Measurements from ENCODE around the gene DEFB119. TPM values are rescaled to one million over a fixed set of nuclear protein-coding genes. Genes with fewer than 3 reads are reported as not detected.
"Not testable (repeated sequence)": the region's sequence is repeated elsewhere in the genome, so short reads cannot be mapped to it uniquely, and the experiment has no call there.

Gene DEFB119
- total RNA-seq, result not detected
- long read RNA-seq, result 0 reads

GRCh38 chr20:31390490-31390889 is at the start of gene DEFB119:
Gene DEFB119 (minus strand): TSS chr20:31390590. CDS start chr20:31390483, 107 bp downstream.
- DNase-seq, result no peak
- TF ChIP-seq CTCF (IDR thresholded peaks at IDR 0.05) (no peak), POLR2A (IDR thresholded peaks at IDR 0.05) (no peak)
- Histone ChIP-seq H3K4me1 (no peaks in the 10 kb centered on the region), H3K27me3 (no peaks in the 10 kb centered on the region), H3K36me3 (no peaks in the 10 kb centered on the region), H3K9me3 (no peaks in the 10 kb centered on the region), H3K27ac (no peak within 1 kb of the TSS), H3K4me3 (no peak within 1 kb of the TSS)
- intact Hi-C loops (cut with DNase I), result no loop called here
- no peak for ATAC-seq
- WGBS (ENCODE audit: insufficient coverage, low coverage, low lambda C conversion rate, missing lambda C conversion rate), result 29% methylated on average over 1 of the region's 1 CpG

- H3K27ac ChIP-seq, result no peak overlapping the region
- intact Hi-C loops (cut with DNase I), result no loop called here
- 46% methylated on average over 4 of the region's 4 CpGs for WGBS (ENCODE audit: insufficient coverage, low coverage, low lambda C conversion rate, missing lambda C conversion rate)
- ATAC-seq (no peak), DNase-seq (no peak)
- no peaks in the 10 kb centered on the region for H3K36me3 ChIP-seq
- no peaks in the 10 kb centered on the region for H3K27me3 ChIP-seq
- H3K9me3 ChIP-seq, result no peaks in the 10 kb centered on the region
- no peak overlapping the region for H3K4me3 ChIP-seq
- TF ChIP-seq POLR2A (IDR thresholded peaks at IDR 0.05), result no peak
- no peak for TF ChIP-seq CTCF (IDR thresholded peaks at IDR 0.05)
- no peaks in the 10 kb centered on the region for H3K4me1 ChIP-seq
Observed at GRCh38 chr20:31430568-31431115, 40.3 kb upstream of the DEFB119 start.

GRCh38 chr20:31427576-31427975 is 37.2 kb upstream of the DEFB119 start:
- 91% methylated on average over 4 of the region's 31 CpGs for WGBS (ENCODE audit: insufficient coverage, low coverage, low lambda C conversion rate, missing lambda C conversion rate)
- H3K27me3 ChIP-seq; H3K9me3 ChIP-seq; H3K27ac ChIP-seq; ATAC-seq; H3K4me3 ChIP-seq; H3K4me1 ChIP-seq; DNase-seq; intact Hi-C loops (cut with DNase I); H3K36me3 ChIP-seq: not testable (repeated sequence)

GRCh38 chr20:31426891-31427551 is 36.6 kb upstream of the DEFB119 start:
- DNase-seq, result not testable (repeated sequence)

GRCh38 chr20:31425797-31426196 is 35.4 kb upstream of the DEFB119 start:
- ATAC-seq (no peak), DNase-seq (no peak)
- Histone ChIP-seq H3K36me3 (no peaks in the 10 kb centered on the region), H3K4me3 (no peak overlapping the region), H3K9me3 (no peaks in the 10 kb centered on the region), H3K27ac (no peak overlapping the region), H3K4me1 (no peaks in the 10 kb centered on the region), H3K27me3 (no peaks in the 10 kb centered on the region)
- intact Hi-C loops (cut with DNase I), result no loop called here
- TF ChIP-seq CTCF (IDR thresholded peaks at IDR 0.05) (no peak), POLR2A (IDR thresholded peaks at IDR 0.05) (no peak)

More at GRCh38 chr20:31426891-31427551, 36.6 kb upstream of the DEFB119 start:
- H3K9me3 ChIP-seq; H3K27ac ChIP-seq; H3K27me3 ChIP-seq; ATAC-seq; H3K4me3 ChIP-seq; intact Hi-C loops (cut with DNase I); H3K36me3 ChIP-seq; H3K4me1 ChIP-seq: not testable (repeated sequence)
- WGBS (ENCODE audit: insufficient coverage, low coverage, low lambda C conversion rate, missing lambda C conversion rate), result no CpG with 5 or more reads among the region's 48 CpGs
